Upper lobe of left lung (tissue), 6 donors: Measurements from ENCODE around the gene DDI2. TPM values are rescaled to one million over a fixed set of nuclear protein-coding genes. Genes with fewer than 3 reads are reported as not detected.

Source experiments
- ATAC-seq, 2 donors: fragments of 200-7000 bp; cut with Tn5 transposase; one replicate each; pipeline ENCODE4 v1.9.1; 2022; ENCODE audit warnings: mild to moderate bottlenecking in 2 of 2, moderate library complexity in 2 of 2; ENCODE audit not compliant: low FRiP score in 2 of 2
- DNase-seq, 2 donors: peaks; one replicate each; pipeline ENCODE4 v3.0.0-alpha.2; 2019 to 2020
- H3K27ac ChIP-seq, 4 donors: fragments of 200-600 bp; sonication (generic); one replicate each; pipeline ENCODE4 v1.5.1; 2016 to 2019
- H3K27me3 ChIP-seq, 4 donors: fragments of 200-600 bp; sonication (generic); one replicate each; pipeline ENCODE4 v1.5.1; 2017 to 2019
- H3K36me3 ChIP-seq, 4 donors: fragments of 200-600 bp; sonication (generic); one replicate each; pipeline ENCODE4 v1.5.1; 2016 to 2019
- H3K4me1 ChIP-seq, 4 donors: fragments of 200-600 bp; sonication (generic); one replicate each; pipeline ENCODE4 v1.5.1; 2018 to 2019
- H3K4me3 ChIP-seq, 4 donors: fragments of 200-600 bp; sonication (generic); one replicate each; pipeline ENCODE4 v1.5.1; 2017 to 2019; ENCODE audit warnings: mild to moderate bottlenecking in 2 of 4, moderate library complexity in 1 of 4
- H3K9me3 ChIP-seq, 4 donors: fragments of 200-600 bp; sonication (generic); one replicate each; pipeline ENCODE4 v1.5.1; 2018 to 2019
- CTCF ChIP-seq, 6 experiments: fragments of 450-650 bp in 4 of 6; fragments of 200-600 bp in 2 of 6; sonication (generic) in 2 of 6; IDR thresholded peaks; one replicate each; pipeline ENCODE4 v1.5.1; 2016 to 2019; ENCODE audit warnings: antibody characterized with exemption in 6 of 6
- EP300 ChIP-seq, 4 donors: sonication (generic); formaldehyde crosslinking; IDR thresholded peaks; one replicate each; pipeline ENCODE4 v1.5.1; 2017; ENCODE audit warnings: antibody characterized with exemption in 4 of 4, control low read depth in 2 of 4
- POLR2A ChIP-seq, 4 donors: fragments of 450-650 bp; IDR thresholded peaks; one replicate each; pipeline ENCODE4 v1.5.1; 2016 to 2017; ENCODE audit warnings: antibody characterized with exemption in 4 of 4, mild to moderate bottlenecking in 2 of 4
- POLR2AphosphoS5 ChIP-seq, 2 donors: sonication (generic); formaldehyde crosslinking; IDR thresholded peaks; one replicate each; pipeline ENCODE4 v1.5.1; 2017; ENCODE audit warnings: antibody characterized with exemption in 2 of 2
- WGBS, 2 donors: methylation state at CpG; one replicate each; pipeline ENCODE4 v1.1.5; 2017 to 2018; 5-methylcytosine and 5-hydroxymethylcytosine counted together
- total RNA-seq, 6 donors: library from RNA; depleted of rRNA in 4 of 6; stranded (reverse); fragments of >200 nt in 4 of 6; gene quantifications; one replicate each; pipeline versions ENCODE4 v1.1.0 to v1.2.1, GENCODE V29; 2016 to 2021
- donor health status: DM: no; HTN: no; CAD: no; lungs with moderate emphysema.
- donor health status: DM: no; HTN: yes; CAD: no; lungs with severe emphysema.

Gene DDI2
- total RNA-seq, 6 donors from 2014 or later = 31.4 to 161 (median 46.1) TPM

- Histone ChIP-seq H3K27ac (peak overlapping the region in 3 of 4 donors; percentile 3 to 45 (median 9)), H3K27me3 (no peaks in the 10 kb centered on the region), H3K4me1 (peaks cover 33 to 50% (median 46%) of the 10 kb centered on the region in 4 donors)
These were observed 90.1 kb downstream of the DDI2 start for GRCh38 chr1:15707239-15707925.

GRCh38 chr1:15708486-15709137 lies 91.4 kb downstream of the DDI2 start:
- no peak overlapping the region for H3K4me3 ChIP-seq
- peaks cover 30 to 38% (median 35%) of the 10 kb centered on the region in 4 donors for H3K4me1 ChIP-seq
- 91 to 95% methylated on average over 15 of the region's 15 CpGs for WGBS, 2 donors
- ATAC-seq (no peak), DNase-seq (no peak)
- H3K27me3 ChIP-seq = no peaks in the 10 kb centered on the region
- H3K27ac ChIP-seq = no peak overlapping the region
- no peaks in the 10 kb centered on the region for H3K9me3 ChIP-seq
- no peak for TF ChIP-seq POLR2A (IDR thresholded peaks at IDR 0.05)
- TF ChIP-seq EP300 (IDR thresholded peaks at IDR 0.05) = no peak
- no peak for TF ChIP-seq POLR2AphosphoS5 (IDR thresholded peaks at IDR 0.05)
- no peak for TF ChIP-seq CTCF (IDR thresholded peaks at IDR 0.05)
- H3K36me3 ChIP-seq = no peaks in the 10 kb centered on the region

More at GRCh38 chr1:15707239-15707925, 90.1 kb downstream of the DDI2 start:
- no peak for TF ChIP-seq POLR2AphosphoS5 (IDR thresholded peaks at IDR 0.05)
- TF ChIP-seq CTCF (IDR thresholded peaks at IDR 0.05) = no peak
- no peak for TF ChIP-seq EP300 (IDR thresholded peaks at IDR 0.05)
- no peak for TF ChIP-seq POLR2A (IDR thresholded peaks at IDR 0.05)
- no peak overlapping the region for H3K4me3 ChIP-seq
- 65 to 79% methylated on average over 8 of the region's 8 CpGs for WGBS, 2 donors
- no peaks in the 10 kb centered on the region for H3K36me3 ChIP-seq
- H3K9me3 ChIP-seq = no peaks in the 10 kb centered on the region
- ATAC-seq = no peak
- DNase-seq = no peak

- no peak for TF ChIP-seq EP300 (IDR thresholded peaks at IDR 0.05)
- no peak for TF ChIP-seq POLR2A (IDR thresholded peaks at IDR 0.05)
- no peak for TF ChIP-seq POLR2AphosphoS5 (IDR thresholded peaks at IDR 0.05)
- TF ChIP-seq CTCF (IDR thresholded peaks at IDR 0.05) = no peak
- no peaks in the 10 kb centered on the region for H3K36me3 ChIP-seq
- H3K9me3 ChIP-seq = no peaks in the 10 kb centered on the region
- ATAC-seq (no peak), DNase-seq (no peak)
- H3K4me1 ChIP-seq = peaks cover 27 to 38% (median 30%) of the 10 kb centered on the region in 4 donors
- no peaks in the 10 kb centered on the region for H3K27me3 ChIP-seq
- 87 to 88% methylated on average over 4 of the region's 4 CpGs for WGBS, 2 donors
- no peak overlapping the region for H3K4me3 ChIP-seq
- H3K27ac ChIP-seq = no peak overlapping the region
These were observed 92.0 kb downstream of the DDI2 start for GRCh38 chr1:15709226-15709625.

GRCh38 chr1:15712168-15712567 lies 94.9 kb downstream of the DDI2 start:
- DNase-seq (no peak), ATAC-seq (no peak)
- Histone ChIP-seq H3K4me3 (no peak overlapping the region), H3K27ac (no peak overlapping the region), H3K36me3 (peaks cover 5 to 15% (median 10%) of the 10 kb centered on the region in 4 donors), H3K9me3 (no peaks in the 10 kb centered on the region), H3K27me3 (no peaks in the 10 kb centered on the region), H3K4me1 (peaks cover 21 to 47% (median 29%) of the 10 kb centered on the region in 4 donors)
- WGBS, 2 donors = 72 to 93% methylated on average over 4 of the region's 4 CpGs
- TF ChIP-seq POLR2A (IDR thresholded peaks at IDR 0.05) (no peak), CTCF (IDR thresholded peaks at IDR 0.05) (no peak)
